ENCODE measurements around the gene RIPOR3. TPM values are rescaled to one million over a fixed set of nuclear protein-coding genes. Genes with fewer than 3 reads are reported as not detected.
A peak's percentile ranks its signal among the peaks of the same experiment; 100 is the strongest.
"Not testable (repeated sequence)": the region's sequence is repeated elsewhere in the genome, so short reads cannot be mapped to it uniquely, and the experiment has no call there.

Gene RIPOR3
- total RNA-seq, 1 donor = 32.6 TPM

GRCh38 chr20:50578778-50579165, 112.6 kb downstream of the RIPOR3 start:
- DNase-seq (ENCODE audit: low read depth in 2 of 3, low spot score in 2 of 3) = no peak

- DNase-seq (ENCODE audit: low read depth in 2 of 3, low spot score in 2 of 3) = no peak
Observed at GRCh38 chr20:50578061-50578777, 113.1 kb downstream of the RIPOR3 start.

- no peak for DNase-seq (ENCODE audit: low read depth in 2 of 3, low spot score in 2 of 3)
Observed at GRCh38 chr20:50577175-50578018, 113.9 kb downstream of the RIPOR3 start.

GRCh38 chr20:50575865-50576720, 115.2 kb downstream of the RIPOR3 start:
- peak in 2 of 3 donors; percentile 65 to 79 for DNase-seq (ENCODE audit: low read depth in 2 of 3, low spot score in 2 of 3)

- DNase-seq (ENCODE audit: low read depth in 2 of 3, low spot score in 2 of 3) = no peak
Observed at GRCh38 chr20:50574586-50574985, 116.8 kb downstream of the RIPOR3 start.

GRCh38 chr20:50574108-50574507, 117.2 kb downstream of the RIPOR3 start:
- no peak for DNase-seq (ENCODE audit: low read depth in 2 of 3, low spot score in 2 of 3)

- peak in 2 of 3 donors; percentile 81 to 95 for DNase-seq (ENCODE audit: low read depth in 2 of 3, low spot score in 2 of 3)
Observed at GRCh38 chr20:50572938-50573777, 118.2 kb downstream of the RIPOR3 start.

GRCh38 chr20:50571466-50571865, 119.9 kb downstream of the RIPOR3 start:
- DNase-seq (ENCODE audit: low read depth in 2 of 3, low spot score in 2 of 3) = no peak

GRCh38 chr20:50569864-50570836, 121.2 kb downstream of the RIPOR3 start:
- peak in 2 of 3 donors; percentile 71 to 87 for DNase-seq (ENCODE audit: low read depth in 2 of 3, low spot score in 2 of 3)

GRCh38 chr20:50569487-50569863, 121.9 kb downstream of the RIPOR3 start:
- not testable (repeated sequence) for DNase-seq (ENCODE audit: low read depth in 2 of 3, low spot score in 2 of 3)

- DNase-seq (ENCODE audit: low read depth in 2 of 3, low spot score in 2 of 3) = no peak
Observed at GRCh38 chr20:50568549-50568942, 122.8 kb downstream of the RIPOR3 start.

GRCh38 chr20:50567860-50568548, 123.3 kb downstream of the RIPOR3 start:
- DNase-seq (ENCODE audit: low read depth in 2 of 3, low spot score in 2 of 3) = no peak

- no peak for DNase-seq (ENCODE audit: low read depth in 2 of 3, low spot score in 2 of 3)
Observed at GRCh38 chr20:50565871-50566270, 125.5 kb downstream of the RIPOR3 start.

GRCh38 chr20:50565383-50565782, 126.0 kb downstream of the RIPOR3 start:
- no peak for DNase-seq (ENCODE audit: low read depth in 2 of 3, low spot score in 2 of 3)

- DNase-seq (ENCODE audit: low read depth in 2 of 3, low spot score in 2 of 3) = no peak
Observed at GRCh38 chr20:50563133-50563944, 128.0 kb downstream of the RIPOR3 start.

GRCh38 chr20:50562262-50562701, 129.1 kb downstream of the RIPOR3 start:
- no peak for DNase-seq (ENCODE audit: low read depth in 2 of 3, low spot score in 2 of 3)

- no peak for DNase-seq (ENCODE audit: low read depth in 2 of 3, low spot score in 2 of 3)
Observed at GRCh38 chr20:50561379-50562078, 129.8 kb downstream of the RIPOR3 start.

Measured in hematopoietic multipotent progenitor cell (in vitro differentiated cells).